ENCODE data around the gene ATP5PO. TPM values are rescaled to one million over a fixed set of nuclear protein-coding genes. Genes with fewer than 3 reads are reported as not detected.

The ATP5PO gene
- polyA plus RNA-seq, 1 experiment = 365 TPM

DNA sequence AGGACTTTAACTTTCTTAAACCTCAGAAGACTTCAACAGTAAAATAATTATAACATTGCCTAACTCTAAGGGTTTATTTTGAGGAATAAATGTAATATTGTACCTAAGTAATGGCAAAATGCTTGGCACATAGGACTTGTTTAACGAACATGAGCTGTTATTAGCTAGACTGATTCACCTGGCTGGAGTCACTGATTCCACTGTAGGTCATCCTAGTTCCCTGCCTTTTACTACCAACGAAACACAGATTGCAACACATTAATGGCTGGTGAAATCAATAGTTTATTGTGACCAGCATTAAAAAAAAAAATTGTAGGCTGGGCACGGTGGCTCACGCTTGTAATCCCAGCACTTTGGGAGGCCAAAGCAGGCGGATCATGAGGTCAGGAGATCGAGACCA, 45.5 kb upstream of the ATP5PO start:
- TF ChIP-seq, protein P1, sequence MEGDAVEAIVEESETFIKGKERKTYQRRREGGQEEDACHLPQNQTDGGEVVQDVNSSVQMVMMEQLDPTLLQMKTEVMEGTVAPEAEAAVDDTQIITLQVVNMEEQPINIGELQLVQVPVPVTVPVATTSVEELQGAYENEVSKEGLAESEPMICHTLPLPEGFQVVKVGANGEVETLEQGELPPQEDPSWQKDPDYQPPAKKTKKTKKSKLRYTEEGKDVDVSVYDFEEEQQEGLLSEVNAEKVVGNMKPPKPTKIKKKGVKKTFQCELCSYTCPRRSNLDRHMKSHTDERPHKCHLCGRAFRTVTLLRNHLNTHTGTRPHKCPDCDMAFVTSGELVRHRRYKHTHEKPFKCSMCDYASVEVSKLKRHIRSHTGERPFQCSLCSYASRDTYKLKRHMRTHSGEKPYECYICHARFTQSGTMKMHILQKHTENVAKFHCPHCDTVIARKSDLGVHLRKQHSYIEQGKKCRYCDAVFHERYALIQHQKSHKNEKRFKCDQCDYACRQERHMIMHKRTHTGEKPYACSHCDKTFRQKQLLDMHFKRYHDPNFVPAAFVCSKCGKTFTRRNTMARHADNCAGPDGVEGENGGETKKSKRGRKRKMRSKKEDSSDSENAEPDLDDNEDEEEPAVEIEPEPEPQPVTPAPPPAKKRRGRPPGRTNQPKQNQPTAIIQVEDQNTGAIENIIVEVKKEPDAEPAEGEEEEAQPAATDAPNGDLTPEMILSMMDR (IDR thresholded peaks at IDR 0.05; ENCODE audit: low read depth, low read length) = no peak
- no peak overlapping the region for H3K4me3 ChIP-seq (ENCODE audit: low read depth, low read length)
- H3K27ac ChIP-seq (ENCODE audit: low read depth, low read length) = no peak overlapping the region
- POLR2A ChIA-PET = no interaction called here
- CTCF ChIA-PET = no interaction called here
- no peaks in the 10 kb centered on the region for H3K27me3 ChIP-seq (ENCODE audit: control insufficient read depth, insufficient read depth, low read length)
- no peaks in the 10 kb centered on the region; the same call in 1 of the 2 replicates for H3K9me3 ChIP-seq (ENCODE audit: control insufficient read depth, insufficient read depth, low read length)
- no peak for DNase-seq (ENCODE audit: low read depth, low spot score)

DNA sequence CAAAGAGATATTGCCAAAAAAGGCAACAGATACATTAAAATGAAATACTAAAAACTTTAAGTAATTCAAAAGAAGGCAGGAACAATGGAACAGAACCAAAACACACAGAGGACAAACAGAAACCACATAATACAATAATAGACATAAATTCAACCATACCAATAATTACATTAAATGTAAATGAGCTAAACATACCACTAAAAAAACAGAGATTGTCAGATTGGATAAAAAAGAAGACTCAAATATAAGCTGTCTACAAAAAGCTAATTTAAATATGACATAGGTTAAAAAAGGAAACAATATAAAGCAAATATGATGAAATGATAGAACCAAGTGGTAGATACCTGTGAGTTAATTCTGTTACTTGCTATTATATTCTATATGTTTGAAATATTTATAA, 44.1 kb upstream of the ATP5PO start:
- Histone ChIP-seq H3K27ac (ENCODE audit: low read depth, low read length) (no peak overlapping the region), H3K4me3 (ENCODE audit: low read depth, low read length) (no peak overlapping the region), H3K9me3 (ENCODE audit: control insufficient read depth, insufficient read depth, low read length) (no peaks in the 10 kb centered on the region; the same call in 1 of the 2 replicates), H3K27me3 (ENCODE audit: control insufficient read depth, insufficient read depth, low read length) (no peaks in the 10 kb centered on the region)
- DNase-seq (ENCODE audit: low read depth, low spot score) = no peak
- ChIA-PET CTCF (interaction anchor here (1.3 kb wide), 1 partner anchor 11 kb away, joined by 5 read pairs; no protein-coding TSS in a partner anchor), POLR2A (no interaction called here)
- TF ChIP-seq, protein P1 (IDR thresholded peaks at IDR 0.05; ENCODE audit: low read depth, low read length) = no peak

DNA sequence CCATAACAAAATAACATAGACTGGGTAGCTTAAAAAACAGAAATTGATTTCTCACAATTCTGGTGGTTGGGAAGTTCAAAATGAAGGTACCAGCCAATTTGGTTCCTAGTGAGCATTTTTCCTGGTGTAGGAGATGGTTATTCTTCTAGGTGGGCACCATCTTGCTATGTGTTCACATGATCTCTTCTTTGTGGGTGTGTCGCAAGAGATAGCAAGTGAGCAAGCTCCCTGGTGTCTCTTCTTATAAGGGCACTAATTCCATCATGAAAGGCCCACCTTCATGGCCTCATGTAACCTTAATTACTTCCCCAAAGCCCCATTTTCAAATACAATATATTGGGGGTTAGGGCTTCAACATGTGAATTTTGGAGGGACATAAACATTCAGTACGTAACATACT, 38.8 kb upstream of the ATP5PO start:
- TF ChIP-seq, protein P1 (IDR thresholded peaks at IDR 0.05; ENCODE audit: low read depth, low read length) = no peak
- ChIA-PET POLR2A (no interaction called here), CTCF (interaction anchor here (0.6 to 1.2 kb wide), 2 partner anchors 30 to 396 kb away, joined by 3 to 4 read pairs; no protein-coding TSS in a partner anchor)
- DNase-seq (ENCODE audit: low read depth, low spot score) = no peak
- no peak overlapping the region for H3K4me3 ChIP-seq (ENCODE audit: low read depth, low read length)
- no peak overlapping the region for H3K27ac ChIP-seq (ENCODE audit: low read depth, low read length)
- H3K9me3 ChIP-seq (ENCODE audit: control insufficient read depth, insufficient read depth, low read length) = no peaks in the 10 kb centered on the region
- no peaks in the 10 kb centered on the region for H3K27me3 ChIP-seq (ENCODE audit: control insufficient read depth, insufficient read depth, low read length)

DNA sequence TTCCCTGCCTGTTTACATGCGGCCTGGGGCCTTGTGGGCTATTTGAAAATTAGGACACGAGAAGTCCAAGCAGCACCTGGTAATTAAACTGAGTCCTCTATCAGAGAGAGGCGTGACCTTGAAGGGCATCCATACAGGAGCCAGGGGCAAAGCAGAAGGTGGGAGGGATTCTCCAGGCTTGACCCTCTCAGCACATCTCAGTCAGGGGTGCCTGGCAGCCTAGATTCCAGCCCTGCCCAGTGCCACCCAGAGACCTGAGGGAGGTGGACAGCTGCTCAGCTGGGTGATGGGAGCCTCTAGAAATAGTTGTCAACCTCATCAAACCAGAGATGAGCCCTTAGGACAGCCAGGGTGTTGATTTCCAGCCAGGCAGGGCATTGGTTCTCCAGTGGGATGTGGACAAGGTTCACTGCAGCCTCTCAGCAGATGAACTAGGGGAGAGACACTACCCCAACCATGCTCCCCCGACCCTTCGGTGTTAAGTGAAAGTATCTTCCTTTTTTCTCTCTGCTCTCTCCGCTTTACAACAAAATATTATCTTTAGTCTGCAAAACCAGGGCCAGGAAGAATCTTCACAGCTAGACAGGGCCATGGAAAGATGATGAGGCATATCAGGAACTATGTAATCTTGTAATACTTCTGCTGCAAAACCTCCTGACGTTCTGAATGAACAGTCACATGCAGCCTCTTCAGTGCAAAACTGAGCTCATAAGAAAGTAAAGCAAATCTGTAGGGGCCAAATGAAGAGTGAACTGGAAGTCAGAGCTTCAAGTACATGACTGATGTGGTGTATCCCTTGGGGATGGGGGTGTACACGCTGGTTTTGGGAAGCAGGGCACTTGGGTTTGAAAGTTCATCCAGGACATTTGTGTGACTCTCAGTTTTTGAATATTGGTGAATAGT, 35.9 kb upstream of the ATP5PO start:
- ChIA-PET POLR2A (interaction anchor here (0.6 to 0.7 kb wide), 2 partner anchors 24 to 121 kb away, joined by 3 read pairs; partner anchors contain the start of genes MRPS6 and SLC5A3), CTCF (no interaction called here)
- DNase-seq (ENCODE audit: low read depth, low spot score) = no peak
- Histone ChIP-seq H3K27ac (ENCODE audit: low read depth, low read length) (peak overlapping the region; percentile 59), H3K27me3 (ENCODE audit: control insufficient read depth, insufficient read depth, low read length) (no peaks in the 10 kb centered on the region), H3K4me3 (ENCODE audit: low read depth, low read length) (no peak overlapping the region), H3K9me3 (ENCODE audit: control insufficient read depth, insufficient read depth, low read length) (no peaks in the 10 kb centered on the region)
- TF ChIP-seq, protein P1 (IDR thresholded peaks at IDR 0.05; ENCODE audit: low read depth, low read length) = no peak

DNA sequence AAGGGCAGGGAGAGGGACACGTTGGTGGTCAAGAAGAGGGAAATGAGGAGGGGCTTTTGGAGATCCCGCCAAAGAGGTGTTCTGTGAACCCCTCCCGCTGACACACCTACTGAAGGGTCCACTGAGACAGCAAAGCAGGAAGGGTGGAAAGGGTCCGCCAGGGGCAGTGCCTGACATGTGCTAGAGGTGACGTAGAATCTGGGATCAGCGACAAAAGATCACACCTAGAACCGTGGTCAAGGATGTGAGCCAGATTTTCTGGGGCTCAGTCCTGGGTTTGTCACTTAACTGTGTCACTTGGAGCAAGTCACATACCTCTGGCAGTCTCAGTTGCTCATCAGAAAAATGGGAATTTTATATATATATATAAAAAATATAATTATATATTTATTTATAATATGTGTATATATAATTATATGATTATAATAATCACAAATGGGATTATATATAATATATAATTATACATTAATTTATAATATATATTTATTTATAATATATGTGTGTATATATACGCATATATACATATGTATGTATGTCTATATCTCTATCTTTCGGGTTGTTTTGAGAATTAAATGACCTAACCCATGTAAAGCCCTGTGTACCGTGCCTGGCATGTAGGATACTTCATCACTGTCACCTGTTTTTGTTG, 35.0 kb upstream of the ATP5PO start:
- DNase-seq (ENCODE audit: low read depth, low spot score) = no peak
- ChIA-PET POLR2A (no interaction called here), CTCF (no interaction called here)
- no peak overlapping the region for H3K4me3 ChIP-seq (ENCODE audit: low read depth, low read length)
- no peaks in the 10 kb centered on the region for H3K9me3 ChIP-seq (ENCODE audit: control insufficient read depth, insufficient read depth, low read length)
- H3K27me3 ChIP-seq (ENCODE audit: control insufficient read depth, insufficient read depth, low read length) = no peaks in the 10 kb centered on the region
- H3K27ac ChIP-seq (ENCODE audit: low read depth, low read length) = no peak overlapping the region
- TF ChIP-seq, protein P1 (IDR thresholded peaks at IDR 0.05; ENCODE audit: low read depth, low read length) = no peak

Measured in AG04450 (cell line).